ENCODE data around the gene ICA1.

ICA1 gene

DNA sequence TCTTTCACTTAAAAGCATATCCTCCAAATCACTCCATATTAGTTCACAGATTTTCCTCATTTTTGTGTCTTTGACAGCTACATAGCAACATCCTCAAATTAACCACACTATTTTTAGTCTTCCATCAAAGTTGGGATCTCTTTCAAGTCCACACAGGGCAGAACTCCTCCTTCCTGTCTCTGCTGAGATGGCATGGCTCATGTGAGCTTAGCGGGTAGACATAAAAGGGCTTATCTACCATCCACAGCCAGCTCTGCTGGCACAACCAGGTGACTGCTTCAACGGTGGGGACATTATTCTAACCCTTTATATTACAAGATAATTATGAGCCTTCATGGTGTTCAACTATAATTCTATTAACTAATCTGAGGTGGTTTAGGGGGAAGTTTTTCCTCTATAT, 35.5 kb downstream of the ICA1 start:
- TF ChIP-seq, protein P1, sequence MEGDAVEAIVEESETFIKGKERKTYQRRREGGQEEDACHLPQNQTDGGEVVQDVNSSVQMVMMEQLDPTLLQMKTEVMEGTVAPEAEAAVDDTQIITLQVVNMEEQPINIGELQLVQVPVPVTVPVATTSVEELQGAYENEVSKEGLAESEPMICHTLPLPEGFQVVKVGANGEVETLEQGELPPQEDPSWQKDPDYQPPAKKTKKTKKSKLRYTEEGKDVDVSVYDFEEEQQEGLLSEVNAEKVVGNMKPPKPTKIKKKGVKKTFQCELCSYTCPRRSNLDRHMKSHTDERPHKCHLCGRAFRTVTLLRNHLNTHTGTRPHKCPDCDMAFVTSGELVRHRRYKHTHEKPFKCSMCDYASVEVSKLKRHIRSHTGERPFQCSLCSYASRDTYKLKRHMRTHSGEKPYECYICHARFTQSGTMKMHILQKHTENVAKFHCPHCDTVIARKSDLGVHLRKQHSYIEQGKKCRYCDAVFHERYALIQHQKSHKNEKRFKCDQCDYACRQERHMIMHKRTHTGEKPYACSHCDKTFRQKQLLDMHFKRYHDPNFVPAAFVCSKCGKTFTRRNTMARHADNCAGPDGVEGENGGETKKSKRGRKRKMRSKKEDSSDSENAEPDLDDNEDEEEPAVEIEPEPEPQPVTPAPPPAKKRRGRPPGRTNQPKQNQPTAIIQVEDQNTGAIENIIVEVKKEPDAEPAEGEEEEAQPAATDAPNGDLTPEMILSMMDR (conservative IDR thresholded peaks at IDR 0.05; ENCODE audit: low read depth, low read length), result no peak
- H3K4me3 ChIP-seq (ENCODE audit: low read length), result no peak overlapping the region
- no peak for DNase-seq (ENCODE audit: low read depth)

DNA sequence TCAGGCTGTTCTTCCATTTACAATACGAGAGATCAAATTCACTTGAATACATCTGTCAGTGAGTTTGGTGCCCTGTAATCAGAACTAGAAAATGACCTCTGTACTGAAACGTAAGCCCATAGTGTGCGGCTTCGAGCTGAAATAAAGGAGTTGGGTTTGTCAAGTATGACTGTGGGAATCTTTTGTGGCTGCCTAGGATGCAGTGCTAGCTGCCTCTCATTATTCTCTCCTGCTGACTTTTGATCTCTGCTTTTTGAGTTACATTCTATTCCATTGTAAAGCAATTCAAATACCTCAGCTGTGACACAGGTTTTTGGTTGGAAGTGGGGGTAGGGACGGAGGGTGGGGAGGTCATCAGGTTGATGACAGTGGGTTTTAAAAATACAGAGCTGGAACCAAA, 40.4 kb downstream of the ICA1 start:
- no peak for DNase-seq (ENCODE audit: low read depth)
- no peak overlapping the region for H3K4me3 ChIP-seq (ENCODE audit: low read length)

DNA sequence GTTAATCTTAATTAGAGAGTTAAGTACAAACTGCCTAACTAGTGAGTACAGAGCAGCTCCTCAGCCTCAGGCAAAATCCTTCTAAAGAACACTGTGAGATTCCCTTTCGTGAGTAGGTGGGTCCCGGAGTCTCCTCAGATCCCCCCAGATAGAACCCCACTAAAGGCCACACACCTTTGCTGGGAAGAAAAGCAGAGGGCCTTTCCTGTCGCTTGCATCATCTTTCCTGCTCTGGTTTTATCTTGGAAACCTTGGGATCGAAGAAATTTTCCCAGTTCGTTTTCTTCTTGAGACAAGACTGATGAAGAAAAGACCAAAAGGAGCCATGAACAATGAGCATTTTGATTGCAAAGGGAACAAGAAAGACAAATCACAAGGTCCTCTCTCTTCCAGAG, 40.9 kb downstream of the ICA1 start:
- H3K4me3 ChIP-seq (ENCODE audit: low read length), result no peak overlapping the region
- TF ChIP-seq, protein P1 (conservative IDR thresholded peaks at IDR 0.05; ENCODE audit: low read depth, low read length), result no peak
- no peak for DNase-seq (ENCODE audit: low read depth)

More for the DNA sequence above, 40.4 kb downstream of the ICA1 start:
- TF ChIP-seq, protein P1 (conservative IDR thresholded peaks at IDR 0.05; ENCODE audit: low read depth, low read length), result no peak

DNA sequence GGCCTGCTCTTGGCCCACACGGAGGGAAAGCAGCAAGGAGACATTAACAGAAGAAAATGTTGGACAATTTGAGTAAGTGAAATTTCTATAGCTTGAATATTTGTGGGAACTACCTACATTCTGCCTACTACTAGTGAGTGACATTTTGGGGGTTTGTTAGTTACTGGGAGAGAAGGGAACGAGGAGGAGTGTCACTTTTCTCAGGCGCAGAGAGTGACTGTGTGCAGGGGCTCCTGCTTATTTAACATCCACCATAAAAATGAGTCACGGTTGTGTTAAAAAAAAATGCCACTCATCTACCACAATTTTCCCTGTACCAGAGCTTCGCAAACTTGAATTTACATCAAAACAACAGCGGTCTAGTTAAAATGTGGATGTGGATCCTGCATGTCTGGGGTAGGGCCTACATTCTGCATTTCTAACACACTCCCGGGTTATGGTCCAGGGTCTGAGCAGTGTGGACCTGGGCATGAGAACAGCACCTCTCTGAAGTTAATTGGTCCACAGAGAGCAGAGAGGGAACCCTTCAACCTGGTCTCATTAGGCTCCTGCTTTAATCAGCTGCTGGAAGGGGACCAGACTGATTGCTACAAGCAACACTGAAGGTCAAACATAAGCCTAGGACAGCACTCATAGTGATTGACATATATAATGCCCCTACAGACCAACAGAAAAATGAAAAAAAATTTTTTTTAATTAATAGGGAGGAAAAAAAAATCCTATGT, 41.4 kb downstream of the ICA1 start:
- TF ChIP-seq, protein P1 (conservative IDR thresholded peaks at IDR 0.05; ENCODE audit: low read depth, low read length), result no peak
- DNase-seq (ENCODE audit: low read depth), result no peak
- no peak overlapping the region for H3K4me3 ChIP-seq (ENCODE audit: low read length)

DNA sequence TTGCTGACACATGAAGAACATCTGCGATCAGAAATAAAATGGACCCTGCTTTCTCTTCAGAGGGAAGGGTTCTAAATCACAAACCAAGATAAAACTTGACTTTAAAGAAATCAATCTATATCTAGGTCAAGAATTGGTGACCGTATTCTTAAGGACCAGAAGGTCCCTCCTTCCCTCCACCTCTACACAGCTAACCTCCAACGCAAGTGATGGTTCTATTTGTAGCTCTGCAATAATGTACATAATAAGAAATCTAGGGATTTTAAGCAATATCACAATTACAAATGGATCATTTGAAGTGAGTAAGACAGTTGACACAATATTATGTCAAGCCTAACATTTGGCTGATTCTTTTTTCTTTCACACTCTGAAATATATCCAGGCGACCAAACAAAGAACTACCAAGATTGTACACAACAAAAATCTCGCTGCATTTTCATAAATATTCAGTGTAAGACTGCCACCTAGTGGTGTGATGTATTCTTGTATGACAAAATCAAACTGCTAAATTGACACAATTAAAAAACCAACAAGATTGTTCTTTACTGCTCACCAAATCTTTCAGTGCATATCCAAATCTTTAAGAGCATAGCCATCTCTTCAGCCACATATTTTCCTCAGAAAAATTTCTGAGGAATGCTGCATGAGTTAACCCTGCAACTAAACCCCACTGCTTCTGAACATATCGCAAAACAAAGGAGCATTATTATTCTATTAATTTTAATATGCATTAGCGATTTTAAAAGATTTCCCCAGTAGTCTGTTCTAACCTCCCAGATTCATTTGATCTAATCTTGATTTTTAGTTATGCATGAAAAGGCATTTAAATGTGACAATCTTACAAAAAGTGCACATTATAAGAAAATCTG, 44.5 kb downstream of the ICA1 start:
- DNase-seq (ENCODE audit: low read depth), result peak; percentile 27
- TF ChIP-seq, protein P1 (conservative IDR thresholded peaks at IDR 0.05; ENCODE audit: low read depth, low read length), result peak; percentile 45
- H3K4me3 ChIP-seq (ENCODE audit: low read length), result no peak overlapping the region

DNA sequence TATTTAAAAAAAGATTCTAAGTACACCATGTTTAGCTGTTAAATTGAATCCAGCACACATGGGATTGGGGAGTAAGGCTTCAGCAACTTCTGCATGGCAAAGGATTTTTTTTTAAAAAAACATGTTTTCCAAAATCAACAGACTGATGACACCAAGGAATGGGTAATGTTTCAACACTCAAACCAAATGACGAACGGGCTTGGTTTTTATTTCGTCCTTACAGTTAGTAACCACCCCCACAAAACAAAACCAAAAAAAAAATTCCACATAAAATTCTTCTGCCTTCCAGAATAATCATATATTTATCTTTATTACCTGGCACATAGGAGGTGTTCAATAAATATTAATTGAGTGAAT, 45.7 kb downstream of the ICA1 start:
- TF ChIP-seq, protein P1 (conservative IDR thresholded peaks at IDR 0.05; ENCODE audit: low read depth, low read length), result no peak
- DNase-seq (ENCODE audit: low read depth), result no peak
- H3K4me3 ChIP-seq (ENCODE audit: low read length), result no peak overlapping the region
